Astrocyte of the cerebellum (primary cell): ENCODE data around the gene FCGR3B.
"Not testable (repeated sequence)": the region's sequence is repeated elsewhere in the genome, so short reads cannot be mapped to it uniquely, and the experiment has no call there.

Source experiments
- DNase-seq: peaks from one replicate; pipeline ENCODE4 v3.0.0-alpha.2; 2011; ENCODE audit warnings: low read depth
- H3K4me3 ChIP-seq: 2 replicates; pipeline ENCODE4 v1.5.1; 2011; ENCODE audit warnings: mild to moderate bottlenecking, low read depth, low read length, moderate library complexity
- in situ Hi-C: cut with HindIII; loops from 2 replicates; pipeline ENCODE4 v1.10.0; 2017; ENCODE audit warnings: low sequenced_read_pairs

Gene FCGR3B

GRCh38 chr1:161594269-161594984 lies 36.5 kb downstream of the FCGR3B start:
- H3K4me3 ChIP-seq, in situ Hi-C loops: not testable (repeated sequence)

GRCh38 chr1:161593092-161593755 lies 37.8 kb downstream of the FCGR3B start:
- DNase-seq, in situ Hi-C loops, H3K4me3 ChIP-seq: not testable (repeated sequence)

More at GRCh38 chr1:161594269-161594984, 36.5 kb downstream of the FCGR3B start:
- DNase-seq: not testable (repeated sequence)

DNA sequence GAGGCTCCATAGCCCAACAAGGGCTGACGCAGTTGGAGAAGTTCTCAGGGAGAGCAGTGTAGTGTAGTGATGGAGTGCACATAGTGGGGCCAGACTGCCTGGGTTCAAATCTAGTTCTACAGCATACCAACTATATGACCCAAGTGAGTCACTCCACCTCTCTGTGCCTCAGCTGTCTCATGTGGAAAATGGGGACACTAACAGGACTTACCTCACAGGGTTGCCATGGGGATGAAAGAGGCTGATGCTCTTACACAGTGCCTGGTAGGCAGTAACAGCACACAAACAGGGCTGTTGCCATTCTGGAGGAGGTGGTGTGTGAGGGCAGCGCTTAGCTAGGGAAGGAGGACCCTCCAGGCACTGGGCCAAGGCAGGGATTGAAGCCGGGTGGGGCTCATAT lies 38.4 kb downstream of the FCGR3B start:
- in situ Hi-C loops, H3K4me3 ChIP-seq: not testable (repeated sequence)

DNA sequence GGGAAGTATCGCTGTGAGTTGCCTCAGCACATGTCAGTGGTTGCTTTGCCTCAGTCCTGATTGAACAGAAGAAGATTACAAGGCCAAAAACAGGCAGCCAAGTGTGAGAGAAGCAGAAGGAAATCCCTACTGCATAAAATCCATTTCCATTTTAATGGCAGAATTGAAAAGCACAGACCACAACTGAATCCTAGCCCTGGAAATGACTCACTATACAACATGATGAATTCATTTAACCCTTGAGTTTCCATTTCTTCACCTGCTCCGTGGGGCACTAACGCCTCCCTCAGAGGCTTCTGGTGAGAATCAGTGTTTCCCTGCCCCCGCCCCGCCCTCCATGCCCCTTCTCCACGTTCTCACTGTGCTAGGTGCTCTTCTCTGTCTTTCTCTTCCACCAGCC lies 41.1 kb downstream of the FCGR3B start:
- H3K4me3 ChIP-seq, DNase-seq, in situ Hi-C loops: not testable (repeated sequence)

More for the DNA sequence above, 38.4 kb downstream of the FCGR3B start:
- not testable (repeated sequence) for DNase-seq

GRCh38 chr1:161589365-161589764 lies 41.6 kb downstream of the FCGR3B start:
- DNase-seq, in situ Hi-C loops, H3K4me3 ChIP-seq: not testable (repeated sequence)

DNA sequence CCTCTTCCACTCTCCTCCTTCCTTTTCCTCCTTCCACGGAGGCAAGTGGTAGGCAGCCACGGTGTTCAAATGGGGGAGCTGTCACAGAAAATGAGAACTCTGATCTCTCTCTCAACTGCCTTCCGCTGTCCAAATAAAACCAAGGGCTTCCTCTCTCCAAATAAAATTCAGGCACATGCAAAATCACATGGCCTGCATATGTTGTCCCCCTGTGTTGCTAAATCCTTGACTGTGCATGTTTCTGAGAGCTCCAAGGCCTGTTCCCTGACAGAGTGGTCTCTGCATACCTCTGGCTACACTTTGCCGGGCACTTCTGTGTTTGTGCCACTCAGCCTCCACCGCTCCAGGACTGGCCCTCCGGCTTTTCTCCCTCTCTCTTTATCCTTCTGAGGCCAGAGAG lies 42.4 kb downstream of the FCGR3B start:
- H3K4me3 ChIP-seq, DNase-seq, in situ Hi-C loops: not testable (repeated sequence)

GRCh38 chr1:161582882-161583281 lies 48.1 kb downstream of the FCGR3B start:
- in situ Hi-C loops, DNase-seq, H3K4me3 ChIP-seq: not testable (repeated sequence)

- in situ Hi-C loops, H3K4me3 ChIP-seq, DNase-seq: not testable (repeated sequence)
These were observed 50.0 kb downstream of the FCGR3B start for GRCh38 chr1:161580879-161581537.

DNA sequence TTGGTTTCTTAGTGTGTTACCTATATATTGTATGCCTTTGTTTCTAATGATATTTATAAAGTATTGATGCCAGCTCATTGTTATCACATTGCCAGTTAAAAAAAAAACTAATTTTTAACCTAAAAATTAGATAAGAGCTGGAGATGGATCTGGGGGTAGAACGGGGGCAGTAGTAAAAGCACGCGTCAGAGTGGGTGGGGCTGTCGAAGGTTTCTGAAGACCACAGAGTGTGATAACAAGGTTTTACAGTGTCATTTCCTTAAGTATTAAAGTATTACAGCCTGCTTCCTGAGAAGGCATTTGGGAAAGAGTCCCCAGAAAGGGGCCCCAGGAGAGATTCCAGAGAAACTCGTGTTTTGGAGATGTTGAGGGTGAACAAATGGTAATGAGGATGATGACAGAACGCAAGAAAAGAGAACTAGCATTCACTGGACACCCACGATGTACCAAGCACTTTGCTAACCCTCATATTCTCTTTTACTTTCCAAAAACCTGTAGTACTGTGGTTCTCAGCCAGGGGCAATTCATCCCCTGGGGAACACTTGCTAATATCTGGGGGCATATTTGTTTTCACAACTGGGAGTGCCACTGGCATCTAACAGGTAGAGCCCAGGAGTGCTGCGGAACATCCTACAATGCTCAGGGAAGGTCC lies 51.0 kb downstream of the FCGR3B start:
- H3K4me3 ChIP-seq, in situ Hi-C loops, DNase-seq: not testable (repeated sequence)

- in situ Hi-C loops, H3K4me3 ChIP-seq, DNase-seq: not testable (repeated sequence)
These were observed 54.3 kb downstream of the FCGR3B start for GRCh38 chr1:161576676-161577075.
